GM18861 (cell line): Measurements from ENCODE around the gene ZNF74.
"Not testable (repeated sequence)": the region's sequence is repeated elsewhere in the genome, so short reads cannot be mapped to it uniquely, and the experiment has no call there.

Experiments
- ATAC-seq: cut with Tn5 transposase; IDR thresholded peaks from one replicate; pipeline ENCODE4 v1.9.1; 2021; ENCODE audit not compliant: unreplicated experiment

ZNF74 gene

GRCh38 chr22:20374130-20374529 is 19.8 kb upstream of the ZNF74 start:
- not testable (repeated sequence) for ATAC-seq

- ATAC-seq = not testable (repeated sequence)
Measured at GRCh38 chr22:20376281-20376680, 17.7 kb upstream of the ZNF74 start.

- not testable (repeated sequence) for ATAC-seq
Measured at GRCh38 chr22:20376983-20377382, 17.0 kb upstream of the ZNF74 start.

- ATAC-seq = no peak
Measured at GRCh38 chr22:20378110-20378509, 15.8 kb upstream of the ZNF74 start.

GRCh38 chr22:20378684-20379083 is 15.3 kb upstream of the ZNF74 start:
- ATAC-seq = not testable (repeated sequence)

- ATAC-seq = no peak
Measured at GRCh38 chr22:20380486-20380885, 13.5 kb upstream of the ZNF74 start.

- no peak for ATAC-seq
Measured at GRCh38 chr22:20383538-20383937, 10.4 kb upstream of the ZNF74 start.

- ATAC-seq = no peak
Measured at GRCh38 chr22:20384171-20384570, 9.8 kb upstream of the ZNF74 start.

- ATAC-seq = no peak
Measured at GRCh38 chr22:20384865-20385264, 9.1 kb upstream of the ZNF74 start.

GRCh38 chr22:20386336-20386735 is 7.6 kb upstream of the ZNF74 start:
- no peak for ATAC-seq

- ATAC-seq = no peak
Measured at GRCh38 chr22:20386972-20387371, 7.0 kb upstream of the ZNF74 start.

GRCh38 chr22:20388200-20388599 is 5.8 kb upstream of the ZNF74 start:
- ATAC-seq = no peak

- ATAC-seq = no peak
Measured at GRCh38 chr22:20389288-20389687, 4.7 kb upstream of the ZNF74 start.

- no peak for ATAC-seq
Measured at GRCh38 chr22:20390394-20390907, 3.5 kb upstream of the ZNF74 start.

- ATAC-seq = no peak
Measured at GRCh38 chr22:20391222-20391621, 2.7 kb upstream of the ZNF74 start.

- ATAC-seq = not testable (repeated sequence)
Measured at GRCh38 chr22:20392365-20392881, 1.5 kb upstream of the ZNF74 start.

- no peak for ATAC-seq
Measured at GRCh38 chr22:20392983-20393704, 807 bp upstream of the ZNF74 start.

GRCh38 chr22:20395181-20395906 is 1.4 kb downstream of the ZNF74 start:
- no peak for ATAC-seq

- ATAC-seq = no peak
Measured at GRCh38 chr22:20395907-20396287, 1.9 kb downstream of the ZNF74 start.

GRCh38 chr22:20396639-20397038 is 2.7 kb downstream of the ZNF74 start:
- no peak for ATAC-seq

- ATAC-seq = no peak
Measured at GRCh38 chr22:20397498-20397897, 3.5 kb downstream of the ZNF74 start.

- ATAC-seq = no peak
Measured at GRCh38 chr22:20398420-20398819, 4.5 kb downstream of the ZNF74 start.
